HT-29 (cell line): Measurements from ENCODE around the gene CACYBP. TPM values are rescaled to one million over a fixed set of nuclear protein-coding genes. Genes with fewer than 3 reads are reported as not detected.

ENCODE experiments used
- DNase-seq: peaks from one replicate; pipeline ENCODE4 v3.0.0-alpha.2; 2015; ENCODE audit warnings: low spot score
- total RNA-seq: library from RNA; depleted of rRNA; stranded (reverse); fragments of >200 nt; shearing (Covaris generic); gene quantifications from 2 replicates; pipeline ENCODE4 v1.2.3, GENCODE V29; 2014; rRNA removed

The CACYBP gene, protein sequence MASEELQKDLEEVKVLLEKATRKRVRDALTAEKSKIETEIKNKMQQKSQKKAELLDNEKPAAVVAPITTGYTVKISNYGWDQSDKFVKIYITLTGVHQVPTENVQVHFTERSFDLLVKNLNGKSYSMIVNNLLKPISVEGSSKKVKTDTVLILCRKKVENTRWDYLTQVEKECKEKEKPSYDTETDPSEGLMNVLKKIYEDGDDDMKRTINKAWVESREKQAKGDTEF
- total RNA-seq, result 210 and 211 TPM in 2 replicates

DNA sequence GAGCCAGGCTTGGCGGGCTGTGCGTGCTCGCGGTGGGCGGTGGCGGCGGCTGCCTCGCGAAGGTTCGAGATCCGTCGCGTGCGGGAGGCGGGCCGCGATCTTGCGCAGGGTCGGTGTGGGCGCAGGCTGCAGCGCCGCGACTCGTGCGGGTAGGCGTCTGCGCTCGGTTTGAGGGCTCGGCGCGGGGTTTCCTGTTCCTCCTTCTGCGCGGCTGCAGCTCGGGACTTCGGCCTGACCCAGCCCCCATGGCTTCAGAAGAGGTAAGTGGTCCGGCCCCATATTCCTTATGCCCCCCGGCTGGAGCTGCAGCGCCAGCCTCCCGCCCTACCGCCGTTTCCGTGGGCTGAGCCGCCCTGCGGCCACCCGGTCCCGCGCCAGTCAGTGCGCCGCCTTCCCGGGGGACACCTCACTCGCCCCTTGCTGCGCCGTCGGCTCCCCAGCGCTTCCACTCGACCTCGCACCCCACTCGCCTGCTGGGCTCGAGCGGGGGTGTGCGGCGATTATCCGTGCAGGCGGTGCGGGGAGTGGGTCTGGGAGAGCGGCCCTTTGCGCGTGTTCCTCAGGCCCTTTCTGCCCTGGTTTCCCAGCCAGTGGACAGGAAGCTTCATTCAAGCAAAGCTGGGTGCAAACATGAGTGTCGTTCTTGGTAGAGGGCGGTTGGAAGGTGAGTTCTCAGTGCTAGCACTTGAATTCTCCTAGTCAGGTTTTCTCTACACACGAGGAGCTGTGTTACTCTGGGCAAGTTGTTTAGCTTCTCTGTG is at the start of gene CACYBP:
TSS of gene CACYBP (plus strand) at position 12 of the 761 bp plus-strand sequence. CDS start at position 246, 234 bp downstream.
- DNase-seq, result peak; percentile 41

DNA sequence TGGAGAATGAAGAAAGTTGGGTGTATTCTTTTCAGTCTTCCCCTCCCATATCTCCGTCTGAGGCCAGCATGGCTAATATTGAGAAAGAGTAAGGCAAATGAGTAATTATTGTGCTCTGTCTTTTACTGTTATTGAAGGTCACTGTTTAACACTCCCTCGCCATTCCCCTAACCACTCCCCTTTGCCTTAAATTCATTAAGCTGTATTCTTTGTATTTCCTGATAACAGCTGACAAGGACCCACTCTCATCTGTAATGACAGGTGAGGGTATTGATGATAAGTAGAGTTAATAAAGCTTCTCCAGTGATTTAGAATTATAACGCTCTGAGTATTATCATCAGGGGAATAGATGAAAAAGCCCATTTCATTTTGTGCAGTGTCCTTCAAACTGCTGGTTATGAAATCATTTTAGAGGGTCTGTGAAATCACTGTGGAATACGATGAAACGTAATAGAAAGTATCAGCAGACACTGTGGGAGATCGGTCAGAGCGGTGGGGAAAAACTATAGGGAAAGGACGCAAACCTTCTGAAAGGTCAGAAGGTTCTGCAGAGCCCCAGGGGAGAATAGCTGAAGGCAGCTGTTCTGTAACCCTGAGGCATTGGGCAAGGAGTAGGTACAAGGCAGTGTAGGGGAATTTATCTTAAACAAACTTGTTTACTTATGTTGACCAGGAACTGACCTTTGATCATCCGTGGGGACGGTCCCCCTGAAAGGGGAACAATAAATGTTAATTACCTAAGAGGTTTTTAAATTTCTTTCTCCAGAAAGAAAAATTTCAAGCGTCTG is 46.3 kb upstream of the CACYBP start:
- peak; percentile 9 for DNase-seq

DNA sequence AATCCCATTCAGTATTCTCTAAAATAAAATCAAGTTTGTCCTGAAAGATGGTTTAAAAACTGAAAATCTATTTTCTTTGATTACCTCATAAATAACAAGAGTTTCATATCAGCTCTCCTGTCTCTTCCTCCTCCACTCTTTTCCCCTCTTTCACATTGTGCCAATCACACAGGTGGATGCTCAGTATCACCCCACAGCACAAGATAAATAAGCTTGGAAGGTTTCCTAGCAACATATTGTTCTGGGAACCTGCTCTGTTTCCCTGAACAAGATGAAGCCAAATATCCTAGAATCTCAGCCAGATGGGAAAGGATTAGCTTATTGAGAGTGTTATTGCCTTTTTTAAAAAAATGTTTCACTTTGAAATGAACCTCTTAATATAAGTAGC is 45.7 kb upstream of the CACYBP start:
- peak; percentile 67 for DNase-seq

DNA sequence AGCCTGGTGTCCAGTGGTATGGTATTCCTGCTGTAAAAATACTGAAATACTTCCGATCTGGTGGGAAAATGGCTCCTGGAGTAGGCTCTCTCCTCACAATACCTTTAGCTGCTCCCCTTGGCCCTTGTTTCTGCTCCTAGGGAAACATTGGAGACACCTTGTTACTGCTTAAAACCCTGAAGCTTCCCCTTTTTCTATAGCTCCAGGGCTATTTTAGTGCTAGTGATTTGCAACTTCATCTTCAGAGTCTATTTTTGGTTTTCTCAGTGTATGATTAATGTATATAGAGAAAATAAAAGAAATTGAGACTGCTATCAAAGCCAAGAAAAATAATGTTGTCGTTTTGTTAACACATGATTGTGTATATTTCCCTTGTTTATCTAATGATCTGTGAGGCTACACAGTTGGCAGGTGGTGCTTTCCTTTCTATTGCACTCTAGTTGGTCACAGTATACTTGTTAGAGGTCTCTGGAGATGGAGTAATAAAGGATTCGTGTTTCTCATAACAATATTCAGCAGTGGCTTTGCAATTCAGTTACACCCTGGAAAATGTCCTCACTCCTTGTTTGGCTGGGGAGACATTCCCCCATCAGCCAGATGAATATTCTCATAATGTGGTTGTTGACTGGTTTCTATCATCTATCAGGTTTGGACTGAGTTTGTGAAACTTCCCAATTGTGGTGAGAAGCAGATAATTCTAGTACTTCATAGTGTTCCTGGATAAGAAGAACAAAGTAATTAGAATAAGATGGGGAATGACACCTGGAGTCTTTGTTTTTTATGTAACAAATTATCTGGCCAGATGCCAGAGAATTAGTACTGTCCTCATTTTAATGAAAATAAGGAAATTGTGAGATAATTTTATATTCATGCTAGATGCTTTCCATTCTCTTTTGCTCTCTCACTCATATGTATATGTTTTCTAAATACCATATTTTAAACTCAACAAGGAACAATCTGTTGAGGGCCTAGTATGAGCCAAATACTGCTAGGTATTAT is 44.8 kb upstream of the CACYBP start:
- peak; percentile 22 for DNase-seq

DNA sequence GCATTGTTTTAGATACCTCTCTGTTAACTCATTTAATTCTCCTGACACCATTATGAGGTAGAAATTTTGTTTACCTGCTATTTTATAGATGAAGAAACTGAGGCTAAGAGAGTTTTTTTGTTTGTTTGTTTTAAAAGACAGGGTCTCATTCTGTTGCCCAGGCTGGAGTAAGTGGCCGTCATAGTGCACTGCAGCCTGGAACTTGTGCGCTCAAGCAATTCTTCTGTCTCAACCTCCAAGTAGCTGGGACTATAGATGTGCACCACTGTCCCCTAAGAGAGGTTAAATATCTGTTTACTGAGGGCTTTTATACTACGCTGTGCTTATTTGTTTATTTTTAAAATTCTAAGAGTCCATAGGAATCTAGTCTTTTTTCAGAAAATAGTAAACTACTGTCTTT is 43.7 kb upstream of the CACYBP start:
- no peak for DNase-seq

DNA sequence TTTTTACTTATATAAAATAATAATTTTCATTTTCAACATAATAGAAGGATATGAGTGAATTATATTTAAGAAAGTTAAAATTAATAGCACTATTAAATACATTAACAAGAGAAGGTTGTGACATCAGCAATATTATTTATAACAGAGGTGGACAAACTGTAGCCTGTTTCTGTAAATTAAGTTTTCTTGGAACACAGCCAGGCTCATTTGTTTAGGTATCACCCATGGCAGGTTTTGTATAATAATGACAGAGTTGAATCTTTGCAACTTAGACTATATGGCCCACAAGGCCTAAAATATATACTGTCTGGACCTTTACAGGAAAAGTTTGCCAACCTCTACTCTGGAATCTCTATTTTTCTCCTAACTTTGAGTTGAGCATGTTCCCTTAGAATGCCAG is 42.8 kb upstream of the CACYBP start:
- DNase-seq, result no peak

DNA sequence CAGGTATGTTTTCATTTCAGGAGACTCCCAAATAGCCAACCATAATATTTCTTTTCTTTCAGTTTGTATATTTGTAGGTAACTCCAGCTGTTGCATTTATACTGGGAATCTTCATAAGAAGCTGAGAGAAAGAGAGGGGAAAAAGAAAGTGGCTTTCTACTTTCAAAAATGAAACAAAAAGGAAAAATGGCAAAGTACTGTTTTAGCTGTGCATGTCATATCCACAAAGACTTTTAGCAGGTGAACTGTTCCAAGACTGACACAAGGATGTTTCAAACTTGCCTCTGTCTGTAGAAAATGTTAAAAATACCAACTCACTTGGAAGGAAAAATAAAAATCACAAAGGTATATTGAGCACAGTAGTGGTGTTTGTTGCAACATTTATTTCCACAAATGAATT is 41.9 kb upstream of the CACYBP start:
- DNase-seq, result no peak

DNA sequence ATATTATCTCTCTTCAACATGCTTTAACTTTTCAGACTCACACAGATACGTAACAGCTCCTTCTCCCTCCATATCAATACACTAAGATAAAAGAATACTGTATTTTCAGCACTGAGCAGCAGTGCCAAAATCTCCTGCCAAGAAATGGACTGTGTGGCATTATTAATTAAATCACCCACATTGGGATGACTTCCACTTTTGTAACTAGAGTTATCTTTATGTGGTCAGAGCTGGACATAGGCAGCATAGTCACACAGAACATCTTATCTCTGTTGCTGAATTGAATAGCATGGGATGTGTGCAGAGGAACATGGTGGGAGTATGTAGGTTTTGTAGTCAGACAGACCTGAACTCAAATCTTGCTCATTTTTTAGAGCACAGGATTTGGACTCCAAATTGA is 41.4 kb upstream of the CACYBP start:
- DNase-seq, result no peak

DNA sequence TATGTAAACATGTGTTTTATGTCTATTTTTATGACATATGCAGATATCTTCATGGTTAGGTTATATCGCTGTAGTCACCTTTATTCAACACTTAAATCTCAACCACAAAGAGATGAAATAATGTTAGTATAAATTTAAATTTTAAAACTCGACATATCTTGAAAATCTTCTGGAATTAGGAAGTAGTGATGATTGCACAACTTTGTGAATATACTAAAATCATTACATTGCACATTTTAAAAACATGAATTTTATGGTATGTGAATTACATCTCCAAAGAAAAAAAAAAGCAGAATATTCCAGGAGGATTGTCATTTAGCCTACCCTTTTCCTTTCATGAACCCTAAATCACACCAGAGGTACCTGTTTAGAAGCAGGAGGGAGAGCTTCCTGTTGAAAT is 39.4 kb upstream of the CACYBP start:
- DNase-seq, result no peak

DNA sequence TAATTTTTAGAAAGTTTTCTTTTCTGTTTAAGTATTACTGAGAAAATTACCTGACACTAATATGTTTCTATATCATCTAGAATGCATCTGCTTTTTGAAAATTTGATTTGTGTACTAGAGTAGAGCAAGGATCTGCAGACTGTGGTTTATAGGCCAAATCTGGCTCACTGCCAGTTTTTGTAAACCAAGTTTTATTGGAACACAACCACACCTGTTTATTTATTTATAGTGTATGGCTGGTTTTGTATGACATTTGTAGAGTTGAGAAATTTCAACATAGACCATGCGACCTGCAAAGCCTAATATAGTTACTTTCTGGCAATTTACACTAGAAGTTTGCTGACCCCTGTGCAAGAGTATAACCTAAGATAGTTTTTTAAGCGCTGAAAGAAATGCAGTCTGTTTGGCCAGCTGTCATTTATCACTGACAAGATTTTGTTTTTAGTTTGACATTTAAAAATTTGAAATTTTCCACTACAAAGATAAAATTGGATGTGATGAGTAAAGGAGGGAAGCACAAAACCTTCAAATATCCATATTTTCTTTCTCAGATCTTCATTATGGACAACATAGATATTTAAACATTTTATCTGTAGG is 36.1 kb upstream of the CACYBP start:
- DNase-seq, result peak; percentile 74

DNA sequence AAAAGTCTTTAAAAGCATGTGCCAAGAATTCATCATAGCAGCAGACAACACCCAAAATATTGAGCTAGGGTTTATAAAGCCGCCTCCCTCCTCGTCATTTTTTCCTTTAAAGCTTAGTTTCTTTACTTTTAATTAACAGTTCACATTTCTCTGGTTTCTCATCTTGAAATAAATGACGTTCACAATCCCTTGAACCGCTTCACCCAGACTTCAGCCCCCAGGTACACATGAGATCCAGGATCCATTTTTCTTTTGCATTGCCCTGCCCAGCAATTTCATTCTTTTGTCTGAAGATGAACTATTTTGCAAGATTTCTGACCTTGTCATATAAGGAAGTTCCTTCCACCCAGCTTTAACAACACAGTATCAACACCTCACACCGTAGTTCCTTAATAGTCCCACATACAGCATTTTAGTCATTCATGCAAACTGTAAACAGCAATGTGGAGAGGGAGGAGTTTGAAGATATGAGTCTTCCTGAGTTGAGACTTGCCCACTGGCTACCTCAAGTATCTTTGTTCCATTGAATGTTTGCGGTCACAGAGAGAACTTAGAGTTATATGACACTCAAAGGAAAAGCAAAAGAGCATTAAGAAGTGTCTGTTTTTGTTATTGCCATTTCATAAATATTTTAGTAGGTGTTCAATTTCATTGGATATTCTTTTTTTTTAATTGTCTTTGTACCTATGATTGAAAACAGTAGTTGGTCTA is 35.3 kb upstream of the CACYBP start:
- peak; percentile 51 for DNase-seq

DNA sequence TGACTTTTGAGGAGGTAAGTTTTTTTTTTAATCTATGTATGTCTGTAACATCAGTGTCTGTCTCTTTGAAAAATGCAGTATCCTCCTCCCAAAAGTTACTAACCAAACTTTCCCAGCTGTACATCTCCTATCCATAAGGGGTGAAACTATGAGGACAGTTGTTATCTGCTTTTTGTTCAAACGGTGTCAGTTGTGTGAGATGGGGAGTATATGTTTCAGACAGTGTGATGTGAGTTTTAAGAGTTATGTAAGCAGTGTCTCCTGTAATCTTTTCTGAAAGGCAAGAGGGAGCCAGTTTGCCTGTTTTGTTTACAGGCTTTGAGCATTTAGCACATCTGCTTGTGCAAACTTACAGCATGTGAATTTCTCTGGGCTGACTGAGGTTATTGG is 34.8 kb upstream of the CACYBP start:
- DNase-seq, result no peak

DNA sequence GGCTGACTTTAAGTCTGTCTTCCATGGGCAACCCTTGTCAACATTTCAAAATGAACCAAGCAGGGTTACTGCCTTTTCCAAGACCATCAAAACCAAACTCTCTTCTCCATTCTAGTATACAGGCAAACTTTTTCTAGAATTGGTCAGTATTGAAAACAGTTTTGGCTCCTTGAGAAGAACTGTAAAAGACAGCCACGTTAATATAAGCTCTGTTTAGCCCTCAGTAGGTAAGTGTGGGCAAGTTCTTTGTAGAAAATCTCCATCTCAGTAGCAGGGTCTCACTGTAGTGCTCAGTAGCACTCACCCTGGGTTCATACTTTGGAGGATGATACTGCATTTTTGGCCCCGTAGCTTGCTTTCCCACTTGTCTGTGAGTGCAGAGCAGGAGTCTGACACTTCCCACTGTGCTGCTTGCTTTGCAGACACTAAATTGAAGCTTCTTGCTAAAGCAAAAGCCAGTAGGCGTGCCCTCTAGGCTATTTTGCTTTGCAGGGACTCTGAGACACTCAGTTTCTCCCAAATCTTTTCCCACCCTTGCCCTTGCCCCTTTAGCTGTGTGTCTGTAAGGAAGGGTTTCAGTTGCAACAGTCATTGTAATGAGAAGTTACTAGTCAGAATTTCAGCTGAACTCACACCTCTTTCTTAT is 34.3 kb upstream of the CACYBP start:
- no peak for DNase-seq

DNA sequence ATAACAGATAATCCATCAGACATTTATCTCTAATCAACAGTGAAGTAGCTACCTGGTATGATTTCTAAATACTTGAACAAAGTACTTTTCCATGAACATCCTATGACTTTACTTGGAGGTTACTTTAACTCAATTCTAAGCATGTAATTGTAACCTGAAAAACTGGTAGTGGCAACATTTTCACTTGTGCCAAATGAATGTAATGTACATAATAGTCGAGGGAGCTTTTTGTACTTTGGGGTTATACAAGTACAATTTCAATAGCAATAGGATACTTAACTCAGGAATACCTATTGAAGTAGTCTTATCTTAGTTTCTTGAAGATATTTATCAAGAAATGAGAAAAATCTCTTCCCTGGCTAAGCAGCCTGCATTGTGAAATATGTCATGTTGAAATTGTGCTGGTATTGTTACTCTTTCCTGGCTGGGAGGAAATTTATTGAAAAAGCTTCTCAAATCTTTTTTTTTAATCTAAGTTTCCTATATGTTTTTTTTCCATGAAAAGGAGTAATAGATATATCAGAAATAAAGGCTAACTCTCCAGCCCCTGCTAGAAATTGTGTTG is 33.7 kb upstream of the CACYBP start:
- DNase-seq, result peak; percentile 45

DNA sequence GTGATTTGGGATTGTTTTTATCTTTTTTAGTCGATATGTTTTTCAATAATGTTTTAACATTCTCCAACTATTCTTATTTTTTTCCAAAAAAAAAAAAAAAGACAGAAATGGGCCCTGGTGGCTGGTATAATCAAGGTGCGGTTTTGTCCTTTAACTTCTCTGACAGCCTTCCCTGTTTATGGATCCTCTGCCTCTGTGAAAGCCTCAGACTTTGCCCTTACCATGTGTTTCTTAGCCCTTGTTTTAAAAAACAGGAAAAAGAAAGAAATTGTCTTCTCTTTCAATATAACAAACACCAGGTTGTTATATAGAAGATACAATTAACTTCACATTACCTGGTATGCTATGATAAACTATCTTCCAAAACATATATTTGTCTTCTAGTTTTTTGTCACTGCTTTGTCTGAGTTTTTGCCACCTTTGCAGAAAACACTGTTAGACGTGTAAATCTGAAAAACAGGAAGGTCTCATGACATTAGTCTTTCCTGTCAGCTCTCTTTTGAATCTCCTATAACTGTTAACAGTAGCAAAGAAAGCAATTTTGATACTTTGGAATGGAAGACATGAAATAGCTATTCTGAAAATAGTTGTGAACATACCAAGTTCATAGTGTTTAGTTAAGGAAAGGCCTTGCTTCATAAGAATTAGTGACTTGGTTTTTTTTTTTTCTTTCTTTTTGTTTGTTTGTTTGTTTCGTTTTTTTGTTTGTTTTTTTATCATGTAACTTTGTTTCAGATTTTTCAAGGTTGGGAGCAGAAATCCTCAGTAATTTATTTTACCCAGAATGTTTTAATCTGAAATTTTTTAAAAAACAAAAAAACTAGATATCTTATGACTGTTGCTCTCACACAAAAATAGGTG is 31.7 kb upstream of the CACYBP start:
- peak; percentile 9 for DNase-seq

DNA sequence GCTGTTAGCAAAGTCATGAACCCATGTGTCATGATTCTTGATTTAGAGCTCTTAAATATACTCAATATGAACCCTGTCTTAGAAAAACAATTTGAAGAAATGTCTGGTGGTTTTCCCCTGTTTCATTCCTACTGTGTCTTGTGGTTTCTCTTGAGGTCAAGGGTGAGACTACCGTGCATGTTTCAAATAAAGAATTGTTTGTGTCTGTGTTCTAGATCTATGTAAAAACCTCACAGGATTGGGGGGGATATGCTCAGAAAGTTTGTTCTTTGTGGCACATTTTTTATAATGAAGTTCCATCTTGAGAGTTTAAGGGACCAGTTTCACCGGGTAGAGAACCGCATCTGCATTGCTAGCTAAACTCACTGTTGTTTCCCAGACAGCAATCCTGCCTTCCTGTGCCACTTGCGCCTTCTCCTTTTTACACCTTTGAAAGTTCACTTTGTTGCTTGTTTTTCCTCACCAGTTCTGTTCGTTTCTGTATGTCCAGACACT is 30.9 kb upstream of the CACYBP start:
- DNase-seq, result peak; percentile 52

DNA sequence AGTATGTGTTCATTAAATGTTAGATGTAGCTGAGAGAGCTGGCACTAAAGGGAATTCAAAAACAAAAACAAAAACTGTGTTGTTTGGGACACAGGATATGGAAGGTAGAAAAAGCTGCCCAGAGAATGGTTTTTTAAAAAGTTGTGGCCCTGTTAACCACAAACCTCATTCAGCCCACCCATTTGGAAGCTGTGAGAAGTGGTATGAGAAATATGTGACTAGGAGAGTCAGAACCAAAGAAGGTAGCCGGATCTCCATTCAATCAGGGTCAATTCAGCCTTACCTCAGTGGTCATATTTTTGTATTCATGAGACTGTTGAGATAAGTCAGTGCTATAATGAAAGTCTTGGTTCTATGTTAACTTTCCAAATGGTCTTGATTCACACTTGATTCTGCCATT is 29.8 kb upstream of the CACYBP start:
- DNase-seq, result no peak

DNA sequence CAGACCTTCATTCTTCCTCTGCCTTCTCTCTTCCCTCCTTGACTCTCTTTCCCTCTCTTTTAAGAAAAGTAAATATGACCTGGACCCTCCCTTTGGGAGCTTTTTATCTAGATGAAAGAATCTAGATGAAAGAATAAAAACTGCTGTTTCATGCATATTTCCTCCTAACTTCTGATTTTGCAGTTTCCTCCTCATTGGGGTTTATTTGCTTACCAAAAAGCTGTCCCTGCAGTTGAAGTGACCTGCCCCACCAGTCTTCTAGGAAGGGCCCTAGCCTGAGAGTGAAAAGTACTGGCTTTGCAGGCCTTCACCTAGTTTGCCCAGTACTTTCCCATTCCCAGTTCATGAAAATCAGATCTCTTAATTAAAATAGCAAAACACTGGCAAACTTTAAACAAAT is 28.3 kb upstream of the CACYBP start:
- DNase-seq, result no peak
